Tibial nerve (tissue), 4 donors: ENCODE data around the gene MGMT. TPM values are rescaled to one million over a fixed set of nuclear protein-coding genes. Genes with fewer than 3 reads are reported as not detected.

Experiments used
- DNase-seq, 2 donors: peaks; one replicate each; pipeline ENCODE4 v3.0.0-alpha.2; 2019; ENCODE audit warnings: low spot score in 2 of 2
- H3K27ac ChIP-seq, 4 donors: fragments of 200-600 bp; sonication (generic) in 3 of 4; one replicate each; pipeline ENCODE4 v1.5.1; 2017 to 2019; ENCODE audit warnings: mild to moderate bottlenecking in 1 of 4
- H3K27me3 ChIP-seq, 2 donors: fragments of 200-600 bp; sonication (generic) in 1 of 2; one replicate each; pipeline versions ENCODE4 v1.5.1 to v1.6.0; 2017 to 2019
- H3K36me3 ChIP-seq, 3 donors: fragments of 200-600 bp; sonication (generic); one replicate each; pipeline ENCODE4 v1.5.1; 2018 to 2019
- H3K4me1 ChIP-seq, 4 donors: fragments of 200-600 bp; sonication (generic) in 3 of 4; one replicate each; pipeline ENCODE4 v1.5.1; 2017 to 2019
- H3K4me3 ChIP-seq, 4 donors: fragments of 200-600 bp; sonication (generic) in 3 of 4; one replicate each; pipeline ENCODE4 v1.5.1; 2017 to 2019; ENCODE audit warnings: mild to moderate bottlenecking in 1 of 4, moderate library complexity in 1 of 4
- H3K9me3 ChIP-seq, 4 donors: fragments of 200-600 bp; sonication (generic) in 3 of 4; one replicate each; pipeline ENCODE4 v1.5.1; 2017 to 2019
- EP300 ChIP-seq, 2 donors: sonication (generic); formaldehyde crosslinking; IDR thresholded peaks; one replicate each; pipeline ENCODE4 v1.6.1; 2017; ENCODE audit warnings: antibody characterized with exemption in 2 of 2, mild to moderate bottlenecking in 1 of 2
- POLR2A ChIP-seq, 2 donors: fragments of 450-650 bp; IDR thresholded peaks; one replicate each; pipeline ENCODE4 v1.6.1; 2017; ENCODE audit warnings: antibody characterized with exemption in 2 of 2, mild to moderate bottlenecking in 2 of 2, moderate library complexity in 2 of 2
- WGBS, 2 donors: methylation state at CpG; one replicate each; pipeline ENCODE4 v1.1.5; 2018; 5-methylcytosine and 5-hydroxymethylcytosine counted together
- total RNA-seq, 4 donors: library from RNA; depleted of rRNA; stranded (reverse); fragments of >200 nt; gene quantifications; one replicate each; pipeline ENCODE4 v1.1.0, GENCODE V29; 2016
- TF ChIP-seq, protein P1 (sequence below), 5 experiments: fragments of 200-600 bp in 3 of 5; fragments of 450-650 bp in 2 of 5; sonication (generic) in 3 of 5; IDR thresholded peaks; one replicate each; pipeline ENCODE4 v1.5.1; 2016 to 2019; ENCODE audit warnings: antibody characterized with exemption in 5 of 5, mild to moderate bottlenecking in 3 of 5, moderate library complexity in 2 of 5

MGMT gene
- total RNA-seq, 4 donors from 2014 or later = 26.1 to 39.1 (median 33.7) TPM

DNA sequence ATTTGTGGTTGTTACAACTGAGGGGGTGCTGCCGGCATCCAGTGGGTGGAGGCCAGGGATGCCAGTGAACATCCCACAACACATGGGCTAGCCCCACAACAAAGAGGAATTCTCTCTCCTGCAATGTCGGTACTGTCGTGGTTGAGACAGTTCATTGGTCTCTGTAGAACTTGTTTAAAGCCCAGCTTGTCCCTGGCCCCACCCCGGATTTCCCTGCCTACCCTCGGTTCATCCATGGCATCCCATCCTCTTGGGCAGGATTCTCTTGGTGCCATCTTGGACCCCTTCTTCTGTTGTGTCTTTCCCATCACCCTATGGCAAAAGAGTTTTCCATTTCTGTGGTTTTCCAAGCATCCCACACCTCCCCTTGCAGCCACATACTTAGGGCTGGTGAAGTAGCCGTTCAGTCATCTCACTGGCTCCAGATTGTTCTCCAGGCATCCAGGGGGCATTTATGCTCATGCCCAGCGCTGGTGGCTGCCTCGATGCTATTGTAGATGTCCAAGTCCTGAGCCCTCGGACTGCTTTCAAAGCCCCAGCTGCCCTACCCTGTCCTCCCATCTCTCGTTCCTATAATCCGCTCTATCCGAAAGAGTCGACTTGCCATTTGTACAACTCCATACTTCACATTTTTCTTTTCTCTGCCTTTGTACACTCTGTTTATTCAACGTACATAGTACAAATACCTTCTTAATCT, 39.2 kb downstream of the MGMT start:
- DNase-seq = no peak
- Histone ChIP-seq H3K4me3 (no peak overlapping the region), H3K27me3 (no peaks in the 10 kb centered on the region), H3K36me3 (no peaks in the 10 kb centered on the region), H3K4me1 (peaks cover 0 to 6% (median 0%) of the 10 kb centered on the region in 4 donors), H3K9me3 (peaks cover 0 to 9% (median 0%) of the 10 kb centered on the region in 4 donors), H3K27ac (no peak overlapping the region)
- WGBS, 2 donors = 82% methylated on average over 14 of the region's 14 CpGs
- TF ChIP-seq, protein P1, sequence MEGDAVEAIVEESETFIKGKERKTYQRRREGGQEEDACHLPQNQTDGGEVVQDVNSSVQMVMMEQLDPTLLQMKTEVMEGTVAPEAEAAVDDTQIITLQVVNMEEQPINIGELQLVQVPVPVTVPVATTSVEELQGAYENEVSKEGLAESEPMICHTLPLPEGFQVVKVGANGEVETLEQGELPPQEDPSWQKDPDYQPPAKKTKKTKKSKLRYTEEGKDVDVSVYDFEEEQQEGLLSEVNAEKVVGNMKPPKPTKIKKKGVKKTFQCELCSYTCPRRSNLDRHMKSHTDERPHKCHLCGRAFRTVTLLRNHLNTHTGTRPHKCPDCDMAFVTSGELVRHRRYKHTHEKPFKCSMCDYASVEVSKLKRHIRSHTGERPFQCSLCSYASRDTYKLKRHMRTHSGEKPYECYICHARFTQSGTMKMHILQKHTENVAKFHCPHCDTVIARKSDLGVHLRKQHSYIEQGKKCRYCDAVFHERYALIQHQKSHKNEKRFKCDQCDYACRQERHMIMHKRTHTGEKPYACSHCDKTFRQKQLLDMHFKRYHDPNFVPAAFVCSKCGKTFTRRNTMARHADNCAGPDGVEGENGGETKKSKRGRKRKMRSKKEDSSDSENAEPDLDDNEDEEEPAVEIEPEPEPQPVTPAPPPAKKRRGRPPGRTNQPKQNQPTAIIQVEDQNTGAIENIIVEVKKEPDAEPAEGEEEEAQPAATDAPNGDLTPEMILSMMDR (IDR thresholded peaks at IDR 0.05) = no peak
- no peak for TF ChIP-seq EP300 (IDR thresholded peaks at IDR 0.05)
- TF ChIP-seq POLR2A (IDR thresholded peaks at IDR 0.05) = no peak

DNA sequence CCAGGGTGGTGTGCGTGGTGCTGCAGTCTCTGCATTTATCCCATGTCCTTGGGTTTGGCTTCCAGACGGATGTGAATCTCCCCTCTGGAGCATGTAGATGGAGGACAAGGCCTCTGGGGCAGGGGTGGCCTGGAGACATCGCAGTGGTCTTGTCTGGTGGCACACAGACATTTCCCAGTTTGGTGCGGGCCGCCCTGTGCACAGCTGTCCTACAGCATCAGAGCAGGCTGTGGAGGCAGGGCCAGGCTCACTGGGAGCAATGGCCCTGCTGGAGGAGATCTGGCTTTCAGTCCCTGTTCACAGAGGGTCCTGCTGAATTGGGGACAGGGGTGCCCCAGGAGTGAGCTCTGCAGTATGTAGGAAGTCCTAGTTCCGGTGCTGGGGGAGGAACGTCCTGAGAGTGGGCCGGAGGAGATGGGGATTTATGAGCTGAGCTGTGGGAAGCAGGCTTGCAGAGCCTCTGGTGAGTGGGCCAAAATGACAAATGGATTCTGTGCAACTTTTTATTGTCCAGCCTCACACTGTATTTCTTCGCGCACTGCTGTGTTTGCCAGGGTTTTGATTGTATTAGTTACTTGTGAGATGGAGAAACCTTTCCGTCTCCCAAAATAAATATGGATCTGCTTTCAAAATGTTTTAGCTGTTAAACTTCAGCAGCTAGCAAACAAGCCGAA, 40.3 kb downstream of the MGMT start:
- Histone ChIP-seq H3K4me1 (peaks cover 0 to 2% (median 0%) of the 10 kb centered on the region in 4 donors), H3K36me3 (no peaks in the 10 kb centered on the region), H3K27me3 (no peaks in the 10 kb centered on the region), H3K4me3 (no peak overlapping the region), H3K9me3 (peaks cover 0 to 9% (median 0%) of the 10 kb centered on the region in 4 donors), H3K27ac (no peak overlapping the region)
- WGBS, 2 donors = 84% methylated on average over 12 of the region's 12 CpGs
- TF ChIP-seq POLR2A (IDR thresholded peaks at IDR 0.05) (no peak), EP300 (IDR thresholded peaks at IDR 0.05) (no peak)
- TF ChIP-seq, protein P1 (IDR thresholded peaks at IDR 0.05) = no peak
- no peak for DNase-seq

DNA sequence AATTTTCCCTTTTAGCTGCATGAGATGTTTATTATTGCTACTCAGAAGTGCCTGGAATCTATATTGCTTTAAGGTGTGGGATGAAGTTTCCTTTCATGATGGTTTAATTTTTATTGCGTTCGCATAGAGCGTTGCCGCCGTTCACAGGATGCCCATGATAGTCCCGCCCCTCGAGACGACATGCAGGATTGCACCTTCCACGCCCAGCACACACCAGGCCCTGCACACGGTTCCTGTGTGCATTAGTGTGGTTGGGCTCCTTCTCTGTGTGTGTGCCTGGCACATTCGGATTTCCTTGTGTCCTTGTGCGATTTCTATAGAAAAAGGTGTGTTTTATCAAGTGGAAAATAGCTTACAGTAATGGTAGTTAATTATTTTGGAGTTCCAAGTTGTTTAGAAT, 42.1 kb downstream of the MGMT start:
- TF ChIP-seq POLR2A (IDR thresholded peaks at IDR 0.05) = no peak
- TF ChIP-seq, protein P1 (IDR thresholded peaks at IDR 0.05) = no peak
- no peak for TF ChIP-seq EP300 (IDR thresholded peaks at IDR 0.05)
- H3K36me3 ChIP-seq = no peaks in the 10 kb centered on the region
- H3K9me3 ChIP-seq = peaks cover 0 to 9% (median 0%) of the 10 kb centered on the region in 4 donors
- H3K4me1 ChIP-seq = no peaks in the 10 kb centered on the region
- no peak for DNase-seq
- H3K4me3 ChIP-seq = no peak overlapping the region
- no peak overlapping the region for H3K27ac ChIP-seq
- no peaks in the 10 kb centered on the region for H3K27me3 ChIP-seq
- 94 to 95% methylated on average over 12 of the region's 12 CpGs for WGBS, 2 donors

DNA sequence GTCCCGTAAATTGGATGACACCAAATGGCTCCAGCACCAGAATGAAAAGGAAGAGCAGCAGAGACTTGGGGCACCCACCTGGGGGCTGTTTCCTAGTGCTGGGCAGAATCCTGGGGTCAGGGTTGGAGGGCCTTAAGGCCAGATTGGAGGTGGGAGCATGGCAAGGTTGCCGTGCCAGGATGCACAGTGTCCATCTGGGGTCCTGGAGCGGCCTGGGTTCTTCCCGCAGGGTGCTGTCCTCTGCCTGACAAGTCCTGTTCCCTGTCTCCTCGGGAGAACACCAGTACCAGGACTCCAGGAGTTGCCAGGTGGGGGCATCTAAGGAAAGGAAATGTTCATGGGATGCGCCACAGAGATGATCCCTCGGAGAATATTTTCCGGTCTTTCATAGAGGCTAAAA, 42.8 kb downstream of the MGMT start:
- no peaks in the 10 kb centered on the region for H3K27me3 ChIP-seq
- no peak overlapping the region for H3K4me3 ChIP-seq
- H3K9me3 ChIP-seq = peaks cover 0 to 9% (median 0%) of the 10 kb centered on the region in 4 donors
- no peaks in the 10 kb centered on the region for H3K36me3 ChIP-seq
- WGBS, 2 donors = 79% methylated on average over 7 to 8 of the region's 8 CpGs
- no peak for TF ChIP-seq EP300 (IDR thresholded peaks at IDR 0.05)
- DNase-seq = no peak
- no peak overlapping the region for H3K27ac ChIP-seq
- H3K4me1 ChIP-seq = no peaks in the 10 kb centered on the region

DNA sequence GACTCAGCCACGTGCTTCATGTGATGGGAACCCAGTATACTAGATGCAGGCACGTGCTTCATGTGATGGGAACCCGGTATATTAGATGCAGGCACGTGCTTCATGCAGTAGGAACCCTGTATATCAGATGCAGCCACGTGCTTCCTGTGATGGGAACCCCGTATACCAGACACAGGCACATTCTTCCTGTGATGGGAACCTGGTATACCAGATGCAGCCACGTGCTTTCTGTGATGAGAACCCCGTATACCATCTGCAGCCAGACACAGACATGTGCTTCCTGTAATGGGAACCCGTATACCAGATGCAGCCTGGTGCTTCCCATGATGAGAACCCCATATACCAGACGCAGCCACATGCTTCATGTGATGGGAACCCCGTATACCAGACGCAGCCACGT, 44.0 kb downstream of the MGMT start:
- Histone ChIP-seq H3K27me3 (no peaks in the 10 kb centered on the region), H3K4me1 (no peaks in the 10 kb centered on the region), H3K9me3 (peaks cover 0 to 9% (median 0%) of the 10 kb centered on the region in 4 donors), H3K4me3 (no peak overlapping the region), H3K27ac (no peak overlapping the region), H3K36me3 (no peaks in the 10 kb centered on the region)
- WGBS, 2 donors = 90 to 97% methylated on average over 13 of the region's 13 CpGs
- peak in 1 of 2 donors; percentile 0 for DNase-seq
- TF ChIP-seq, protein P1 (IDR thresholded peaks at IDR 0.05) = no peak
- no peak for TF ChIP-seq POLR2A (IDR thresholded peaks at IDR 0.05)
- TF ChIP-seq EP300 (IDR thresholded peaks at IDR 0.05) = no peak
